ENCODE data around the gene EN1. TPM values are rescaled to one million over a fixed set of nuclear protein-coding genes. Genes with fewer than 3 reads are reported as not detected.

The EN1 gene
- total RNA-seq, 1 experiment from 2014 or later: not detected

- Histone ChIP-seq H3K9ac (ENCODE audit: low read length) (no peak overlapping the region), H3K4me3 (replicated peaks in 1 of 2; ENCODE audit: low read depth in 1 of 2, low read length in 2 of 2) (no peak overlapping the region), H3K36me3 (ENCODE audit: control insufficient read depth in 1 of 2, insufficient read depth in 2 of 2, low read length in 2 of 2) (no peaks in the 10 kb centered on the region), H3K9me3 (ENCODE audit: control insufficient read depth in 1 of 2, insufficient read depth in 1 of 2, low read depth in 1 of 2, low read length in 2 of 2) (no peaks in the 10 kb centered on the region), H3K9me2 (ENCODE audit: insufficient read depth) (no peaks in the 10 kb centered on the region), H2AFZ (ENCODE audit: low read depth, low read length, poor library complexity, severe bottlenecking) (no peak overlapping the region), H3K79me2 (ENCODE audit: insufficient read depth, low read length) (no peaks in the 10 kb centered on the region), H3K27me3 (ENCODE audit: insufficient read depth, low read length) (no peaks in the 10 kb centered on the region), H3K4me2 (ENCODE audit: low read length) (no peak overlapping the region), H3K27ac (ENCODE audit: low read depth, low read length) (no peak overlapping the region), H4K20me1 (ENCODE audit: insufficient read depth) (no peaks in the 10 kb centered on the region), H3K4me1 (ENCODE audit: control insufficient read depth in 1 of 2, insufficient read depth in 2 of 2, low read length in 2 of 2) (no peaks in the 10 kb centered on the region)
- ATAC-seq (no peak), DNase-seq (ENCODE audit: low read depth, low spot score) (no peak)
- CTCF ChIA-PET: no interaction called here
- TF ChIP-seq EZH2phosphoT487 (IDR thresholded peaks at IDR 0.05; ENCODE audit: borderline replicate concordance) (no peak), CBX3 (IDR thresholded peaks at IDR 0.05; ENCODE audit: low read depth) (no peak), ZBTB33 (IDR thresholded peaks at IDR 0.05; ENCODE audit: extremely low read depth, insufficient replicate concordance, low read length) (no peak), SIN3A (IDR thresholded peaks at IDR 0.05; ENCODE audit: low read depth) (no peak), EGR1 (IDR thresholded peaks at IDR 0.05; ENCODE audit: low read depth) (no peak), POLR2AphosphoS5 (IDR thresholded peaks at IDR 0.05; ENCODE audit: low read depth, low read length) (no peak), POLR2A (IDR thresholded peaks at IDR 0.05; ENCODE audit: borderline replicate concordance, extremely low read depth, insufficient read depth, insufficient read length) (no peak), TCF7L2 (IDR thresholded peaks at IDR 0.05; ENCODE audit: borderline replicate concordance, extremely low read depth, insufficient read depth, insufficient read length) (no peak), ZNF274 (IDR thresholded peaks at IDR 0.05; ENCODE audit: low read depth, low read length) (no peak), ZFX (IDR thresholded peaks at IDR 0.05) (no peak), CEBPB (IDR thresholded peaks at IDR 0.05; ENCODE audit: low read depth) (no peak)
- TF ChIP-seq, protein P1, sequence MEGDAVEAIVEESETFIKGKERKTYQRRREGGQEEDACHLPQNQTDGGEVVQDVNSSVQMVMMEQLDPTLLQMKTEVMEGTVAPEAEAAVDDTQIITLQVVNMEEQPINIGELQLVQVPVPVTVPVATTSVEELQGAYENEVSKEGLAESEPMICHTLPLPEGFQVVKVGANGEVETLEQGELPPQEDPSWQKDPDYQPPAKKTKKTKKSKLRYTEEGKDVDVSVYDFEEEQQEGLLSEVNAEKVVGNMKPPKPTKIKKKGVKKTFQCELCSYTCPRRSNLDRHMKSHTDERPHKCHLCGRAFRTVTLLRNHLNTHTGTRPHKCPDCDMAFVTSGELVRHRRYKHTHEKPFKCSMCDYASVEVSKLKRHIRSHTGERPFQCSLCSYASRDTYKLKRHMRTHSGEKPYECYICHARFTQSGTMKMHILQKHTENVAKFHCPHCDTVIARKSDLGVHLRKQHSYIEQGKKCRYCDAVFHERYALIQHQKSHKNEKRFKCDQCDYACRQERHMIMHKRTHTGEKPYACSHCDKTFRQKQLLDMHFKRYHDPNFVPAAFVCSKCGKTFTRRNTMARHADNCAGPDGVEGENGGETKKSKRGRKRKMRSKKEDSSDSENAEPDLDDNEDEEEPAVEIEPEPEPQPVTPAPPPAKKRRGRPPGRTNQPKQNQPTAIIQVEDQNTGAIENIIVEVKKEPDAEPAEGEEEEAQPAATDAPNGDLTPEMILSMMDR (IDR thresholded peaks at IDR 0.05 in 2 of 3, conservative IDR thresholded peaks at IDR 0.05 in 1 of 3; ENCODE audit: borderline replicate concordance in 1 of 3, insufficient read depth in 1 of 3, low read depth in 2 of 3, low read length in 2 of 3): no peak
- TF ChIP-seq, protein P2, sequence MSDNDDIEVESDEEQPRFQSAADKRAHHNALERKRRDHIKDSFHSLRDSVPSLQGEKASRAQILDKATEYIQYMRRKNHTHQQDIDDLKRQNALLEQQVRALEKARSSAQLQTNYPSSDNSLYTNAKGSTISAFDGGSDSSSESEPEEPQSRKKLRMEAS (IDR thresholded peaks at IDR 0.05): no peak
- POLR2A ChIA-PET: no interaction called here
- no TSS peak for BruUV-seq (replicated peaks)
- RAD21 ChIA-PET (ENCODE audit: low non-redundant PET in 1 of 2, low total read pairs in 2 of 2, uncharacterized antibody in 2 of 2, unreplicated experiment in 2 of 2): no interaction called here
- intact Hi-C loops (cut with micrococcal nuclease): no loop called here
Observed at GRCh38 chr2:118834440-118834810, 13.0 kb downstream of the EN1 start.
